ENCODE measurements around the gene STIM1. TPM values are rescaled to one million over a fixed set of nuclear protein-coding genes. Genes with fewer than 3 reads are reported as not detected.

The STIM1 gene
- total RNA-seq, 4 donors from 2014 or later = 42.2 to 71.0 (median 51.1) TPM

GRCh38 chr11:3836903-3837302 is 18.6 kb upstream of the STIM1 start:
- no peak for TF ChIP-seq CTCF (IDR thresholded peaks at IDR 0.05)
- no peak for ATAC-seq (ENCODE audit: low FRiP score)
- DNase-seq (ENCODE audit: low spot score) = no peak

GRCh38 chr11:3837793-3838192 is 17.7 kb upstream of the STIM1 start:
- ATAC-seq (ENCODE audit: low FRiP score) (no peak), DNase-seq (ENCODE audit: low spot score) (no peak)
- TF ChIP-seq CTCF (IDR thresholded peaks at IDR 0.05) = no peak

- no peak for DNase-seq (ENCODE audit: low spot score)
- no peak for TF ChIP-seq CTCF (IDR thresholded peaks at IDR 0.05)
- no peak for ATAC-seq (ENCODE audit: low FRiP score)
Observed at GRCh38 chr11:3838504-3838903, 17.0 kb upstream of the STIM1 start.

- ATAC-seq (ENCODE audit: low FRiP score) (no peak), DNase-seq (ENCODE audit: low spot score) (no peak)
- TF ChIP-seq CTCF (IDR thresholded peaks at IDR 0.05) = no peak
Observed at GRCh38 chr11:3840004-3840869, 15.2 kb upstream of the STIM1 start.

GRCh38 chr11:3840870-3841425 is 14.5 kb upstream of the STIM1 start, which contains the start of gene RHOG:
Gene RHOG (minus strand): TSS chr11:3840959. CDS start chr11:3828138, 12,821 bp downstream.
- ATAC-seq (ENCODE audit: low FRiP score) (peak; percentile 85), DNase-seq (ENCODE audit: low spot score) (no peak)
- no peak for TF ChIP-seq CTCF (IDR thresholded peaks at IDR 0.05)

GRCh38 chr11:3841426-3842350 is 13.8 kb upstream of the STIM1 start:
- peak; percentile 68 for DNase-seq (ENCODE audit: low spot score)
- ATAC-seq (ENCODE audit: low FRiP score) = peak; percentile 70
- TF ChIP-seq CTCF (IDR thresholded peaks at IDR 0.05) = peak in 1 of 3 donors; percentile 29

All from omental fat pad (tissue), 4 donors.